Mucosa of rectum (tissue), 2 donors: Measurements from ENCODE around the gene RERG.

Source experiments
- H3K27ac ChIP-seq, 2 donors: one replicate each; pipeline ENCODE4 v1.7.0; 2013; ENCODE audit warnings: inconsistent platforms in 2 of 2, low read depth in 2 of 2, low read length in 2 of 2
- H3K27me3 ChIP-seq, 2 donors: one replicate each; pipeline ENCODE4 v1.7.0; 2013; ENCODE audit warnings: low read length in 2 of 2; ENCODE audit not compliant: control insufficient read depth in 2 of 2, insufficient read depth in 2 of 2
- H3K36me3 ChIP-seq, 2 donors: one replicate each; pipeline ENCODE4 v1.7.0; 2013; ENCODE audit warnings: low read length in 2 of 2; ENCODE audit not compliant: control insufficient read depth in 2 of 2, insufficient read depth in 2 of 2
- H3K4me1 ChIP-seq, 2 donors: one replicate each; pipeline ENCODE4 v1.7.0; 2013; ENCODE audit warnings: low read length in 2 of 2, mild to moderate bottlenecking in 1 of 2; ENCODE audit not compliant: control insufficient read depth in 2 of 2, insufficient read depth in 2 of 2
- H3K4me3 ChIP-seq, 2 donors: one replicate each; pipeline ENCODE4 v1.7.0; 2013; ENCODE audit warnings: low read length in 2 of 2
- H3K9ac ChIP-seq, 2 donors: one replicate each; pipeline ENCODE4 v1.7.0; 2013; ENCODE audit warnings: low read length in 2 of 2, low read depth in 1 of 2, mild to moderate bottlenecking in 1 of 2
- H3K9me3 ChIP-seq, 2 donors: one replicate each; pipeline ENCODE4 v1.7.0; 2013; ENCODE audit warnings: low read length in 2 of 2; ENCODE audit not compliant: control insufficient read depth in 2 of 2
- donor health status: healthy.
- donor health status: Normal muscosa, but diverticular disease.

Gene RERG

GRCh38 chr12:15206831-15207389, 14.3 kb downstream of the RERG start:
- no peaks in the 10 kb centered on the region for H3K27me3 ChIP-seq
- no peak overlapping the region for H3K27ac ChIP-seq
- no peak overlapping the region for H3K4me3 ChIP-seq
- no peaks in the 10 kb centered on the region for H3K9me3 ChIP-seq
- no peaks in the 10 kb centered on the region for H3K4me1 ChIP-seq
- no peaks in the 10 kb centered on the region for H3K36me3 ChIP-seq
- H3K9ac ChIP-seq, result no peak overlapping the region

- Histone ChIP-seq H3K9me3 (no peaks in the 10 kb centered on the region), H3K36me3 (no peaks in the 10 kb centered on the region), H3K27ac (peak overlapping the region; percentile 17 to 48), H3K4me1 (no peaks in the 10 kb centered on the region), H3K27me3 (no peaks in the 10 kb centered on the region), H3K4me3 (no peak overlapping the region), H3K9ac (no peak overlapping the region)
Observed at GRCh38 chr12:15206338-15206737, 14.9 kb downstream of the RERG start.

DNA sequence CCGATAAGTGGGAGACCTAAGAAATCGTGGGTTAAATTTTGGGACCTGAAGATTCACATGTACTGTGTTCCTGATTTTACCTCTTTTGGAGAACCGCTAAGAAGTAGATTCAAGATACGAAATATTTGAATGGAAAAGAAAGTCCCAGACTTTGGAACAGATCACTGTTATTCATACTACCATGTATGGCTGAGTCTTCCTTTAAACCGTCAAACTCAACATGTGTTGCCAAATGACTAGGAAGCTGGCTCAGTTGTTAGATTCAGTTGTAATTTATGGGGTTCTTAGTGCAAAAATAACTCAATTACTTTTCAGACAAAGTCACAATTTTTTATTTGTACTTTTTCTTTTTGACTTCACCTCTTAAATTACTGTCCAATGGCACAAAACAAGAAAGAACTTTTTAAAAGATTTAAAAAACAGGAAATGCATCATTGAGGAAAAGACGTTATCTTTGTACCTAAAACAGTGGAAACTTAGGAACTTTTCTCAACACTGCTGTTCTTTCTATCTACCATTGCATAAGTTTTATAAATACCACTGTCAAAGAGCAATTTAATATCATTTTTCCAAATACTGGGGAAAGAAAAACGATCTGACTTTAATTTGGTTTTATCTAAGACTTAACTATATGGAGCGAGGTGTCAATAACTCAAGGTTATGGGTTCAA, 15.7 kb downstream of the RERG start:
- Histone ChIP-seq H3K36me3 (no peaks in the 10 kb centered on the region), H3K27me3 (no peaks in the 10 kb centered on the region), H3K9ac (no peak overlapping the region), H3K4me1 (no peaks in the 10 kb centered on the region), H3K27ac (peak overlapping the region; percentile 40 to 47), H3K9me3 (no peaks in the 10 kb centered on the region), H3K4me3 (no peak overlapping the region)

DNA sequence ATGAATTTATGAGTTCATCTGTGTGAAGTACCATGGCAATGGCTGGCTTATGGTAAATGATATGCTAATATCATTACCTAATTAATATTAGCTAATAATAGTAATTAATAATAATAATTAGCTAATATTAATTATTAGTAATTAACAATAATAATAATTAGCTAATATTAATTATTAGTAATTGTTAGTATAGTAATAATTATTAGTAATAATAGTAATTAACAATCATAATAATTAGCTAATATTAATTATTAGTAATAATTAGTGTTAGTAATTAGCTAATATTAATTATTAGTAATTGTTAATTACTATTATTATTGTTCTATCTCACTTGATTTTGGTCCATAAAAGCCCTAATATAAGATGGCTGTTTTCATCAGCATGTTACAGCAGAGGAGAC, 19.8 kb downstream of the RERG start:
- Histone ChIP-seq H3K4me1 (no peaks in the 10 kb centered on the region), H3K27ac (no peak overlapping the region), H3K4me3 (no peak overlapping the region), H3K9me3 (no peaks in the 10 kb centered on the region), H3K27me3 (no peaks in the 10 kb centered on the region), H3K9ac (no peak overlapping the region), H3K36me3 (no peaks in the 10 kb centered on the region)

GRCh38 chr12:15201056-15201455, 20.2 kb downstream of the RERG start:
- no peak overlapping the region for H3K4me3 ChIP-seq
- H3K27ac ChIP-seq, result no peak overlapping the region
- no peak overlapping the region for H3K9ac ChIP-seq
- H3K36me3 ChIP-seq, result no peaks in the 10 kb centered on the region
- H3K4me1 ChIP-seq, result no peaks in the 10 kb centered on the region
- no peaks in the 10 kb centered on the region for H3K9me3 ChIP-seq
- no peaks in the 10 kb centered on the region for H3K27me3 ChIP-seq

DNA sequence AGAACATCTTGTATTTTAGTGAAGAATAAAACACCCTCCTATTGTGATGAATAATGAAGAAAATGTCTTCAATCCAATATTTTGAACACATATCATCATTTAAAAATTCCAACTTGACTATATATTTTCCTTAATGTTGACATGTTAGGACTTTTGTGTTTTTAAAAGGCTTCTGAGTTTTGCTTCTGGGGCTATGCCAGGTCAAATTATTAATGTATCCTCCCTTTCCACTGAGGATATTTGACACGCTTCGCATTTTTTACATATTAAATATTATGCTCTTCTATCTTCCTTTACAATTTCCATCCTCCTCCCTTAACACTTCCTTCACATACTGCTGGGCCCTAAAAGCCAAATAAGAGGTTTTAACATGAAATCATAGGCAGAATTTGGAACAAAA, 20.6 kb downstream of the RERG start:
- Histone ChIP-seq H3K9ac (no peak overlapping the region), H3K4me1 (no peaks in the 10 kb centered on the region), H3K27ac (no peak overlapping the region), H3K4me3 (no peak overlapping the region), H3K27me3 (no peaks in the 10 kb centered on the region), H3K9me3 (no peaks in the 10 kb centered on the region), H3K36me3 (no peaks in the 10 kb centered on the region)

GRCh38 chr12:15199930-15200329, 21.3 kb downstream of the RERG start:
- H3K9ac ChIP-seq, result no peak overlapping the region
- no peaks in the 10 kb centered on the region for H3K9me3 ChIP-seq
- no peaks in the 10 kb centered on the region for H3K4me1 ChIP-seq
- H3K27ac ChIP-seq, result no peak overlapping the region
- H3K27me3 ChIP-seq, result no peaks in the 10 kb centered on the region
- no peaks in the 10 kb centered on the region for H3K36me3 ChIP-seq
- H3K4me3 ChIP-seq, result no peak overlapping the region

DNA sequence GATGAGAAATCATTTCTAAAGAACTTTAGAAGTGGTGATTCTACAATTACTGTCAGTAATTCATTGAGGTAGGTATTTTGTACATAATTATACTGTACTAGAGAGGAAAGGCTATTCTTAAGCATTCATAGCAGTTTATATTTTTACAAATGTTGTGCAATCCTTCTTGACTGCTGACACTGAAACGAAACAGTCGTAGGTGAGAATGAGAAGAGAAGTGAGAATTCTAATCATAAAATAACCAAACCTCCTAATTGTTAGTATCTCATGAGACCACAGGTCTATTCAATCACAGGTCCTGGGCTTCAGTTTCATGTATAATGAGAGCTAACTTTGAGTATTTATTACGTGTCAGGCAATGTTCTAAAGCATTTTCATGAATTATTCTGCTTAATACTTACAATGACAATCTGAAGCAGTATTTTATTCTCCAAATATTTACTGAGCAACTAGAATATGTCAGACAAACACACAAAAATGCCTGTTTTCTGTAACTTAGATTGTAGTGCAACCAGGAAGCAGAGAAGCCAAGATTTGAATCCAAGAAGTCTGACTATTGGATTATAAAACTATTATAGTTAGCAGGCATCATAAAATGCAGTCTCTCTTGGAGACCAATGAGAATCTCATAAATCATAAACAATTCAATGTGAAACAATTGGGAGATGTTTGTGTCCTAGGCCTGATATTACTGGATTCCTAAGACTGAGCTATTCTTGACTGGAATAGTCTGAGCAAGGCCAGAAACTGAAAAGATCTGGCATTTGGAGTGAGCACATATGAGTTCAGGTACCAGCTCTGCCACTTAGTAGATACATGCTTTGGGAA, 24.3 kb downstream of the RERG start:
- H3K4me3 ChIP-seq, result no peak overlapping the region
- H3K9me3 ChIP-seq, result no peaks in the 10 kb centered on the region
- no peaks in the 10 kb centered on the region for H3K27me3 ChIP-seq
- no peak overlapping the region for H3K9ac ChIP-seq
- no peaks in the 10 kb centered on the region for H3K4me1 ChIP-seq
- H3K27ac ChIP-seq, result no peak overlapping the region
- H3K36me3 ChIP-seq, result no peaks in the 10 kb centered on the region

DNA sequence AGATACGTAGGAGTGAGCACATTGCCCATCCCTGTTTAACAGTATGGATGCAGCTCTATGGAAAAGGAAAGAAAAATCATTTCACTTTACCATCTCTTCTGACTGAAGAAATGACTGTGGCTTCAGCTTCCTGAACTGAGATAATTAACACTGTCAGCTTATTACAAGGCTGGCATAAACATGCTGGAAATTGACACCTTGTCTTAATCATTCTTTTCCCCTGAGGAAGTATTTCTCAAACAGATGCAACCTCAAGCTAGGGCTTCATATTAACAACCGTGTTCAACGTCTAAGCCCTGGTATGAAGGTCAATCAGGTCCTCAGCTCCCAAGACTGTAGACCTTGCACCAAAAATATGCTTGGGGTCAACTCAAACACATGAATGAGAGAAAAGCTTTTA, 25.0 kb downstream of the RERG start:
- no peaks in the 10 kb centered on the region for H3K4me1 ChIP-seq
- no peak overlapping the region for H3K9ac ChIP-seq
- no peaks in the 10 kb centered on the region for H3K36me3 ChIP-seq
- H3K9me3 ChIP-seq, result no peaks in the 10 kb centered on the region
- H3K4me3 ChIP-seq, result no peak overlapping the region
- H3K27ac ChIP-seq, result no peak overlapping the region
- no peaks in the 10 kb centered on the region for H3K27me3 ChIP-seq
